Activated T-cell treated with anti-CD3 and anti-CD28 coated beads for 48 hours (primary cell): ENCODE data around the gene KMT2C.
"Not testable (repeated sequence)": the region's sequence is repeated elsewhere in the genome, so short reads cannot be mapped to it uniquely, and the experiment has no call there.

Source experiments
- DNase-seq: peaks from one replicate; pipeline ENCODE4 v3.0.0-alpha.2; 2020; ENCODE audit warnings: low read depth

Gene KMT2C

GRCh38 chr7:152435384-152436110, at the start of gene KMT2C:
TSS of gene KMT2C (minus strand) at chr7:152436003. CDS start at chr7:152435786, 217 bp downstream.
- DNase-seq: peak; percentile 39

DNA sequence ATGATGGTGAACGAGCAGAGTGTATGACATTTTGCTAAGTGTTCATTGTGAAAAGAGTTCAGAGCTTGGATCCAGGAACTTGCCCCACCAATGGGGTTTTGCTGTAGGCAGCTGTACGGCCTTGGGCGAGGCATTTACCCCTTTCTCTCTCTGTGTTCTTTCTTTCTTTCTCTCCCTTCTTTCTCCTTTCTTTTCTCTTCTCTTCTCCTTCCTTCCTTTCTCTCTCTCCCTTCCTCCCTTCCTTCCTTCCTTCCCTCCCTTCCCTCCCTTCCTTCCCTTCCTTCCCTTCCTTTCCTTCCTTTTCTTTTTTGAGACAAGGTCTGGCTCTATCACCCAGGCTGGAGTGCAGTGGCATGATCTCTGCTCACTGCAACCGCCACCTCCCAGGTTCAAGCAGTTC, 45.3 kb upstream of the KMT2C start:
- DNase-seq: no peak

- no peak for DNase-seq
Observed at GRCh38 chr7:152480664-152481063, 44.9 kb upstream of the KMT2C start.

DNA sequence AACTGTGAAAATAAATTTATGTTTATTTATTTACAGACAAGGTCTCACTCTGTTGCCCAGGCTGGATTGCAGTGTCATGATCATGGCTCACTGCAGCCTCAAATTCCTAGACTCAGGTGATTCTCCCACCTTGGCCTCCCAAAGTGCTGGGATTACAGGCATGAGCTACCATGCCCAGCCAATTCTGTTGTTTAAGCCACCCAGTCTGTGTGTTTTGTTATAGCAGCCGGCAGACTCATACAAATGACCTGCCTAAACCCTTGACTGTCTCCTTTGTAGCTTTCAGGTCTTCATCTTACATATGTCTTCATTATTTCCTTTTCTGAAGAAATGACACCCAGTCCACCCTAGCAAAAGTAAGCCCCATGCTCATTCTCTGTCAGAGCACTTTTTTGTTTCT, 43.8 kb upstream of the KMT2C start:
- no peak for DNase-seq

DNA sequence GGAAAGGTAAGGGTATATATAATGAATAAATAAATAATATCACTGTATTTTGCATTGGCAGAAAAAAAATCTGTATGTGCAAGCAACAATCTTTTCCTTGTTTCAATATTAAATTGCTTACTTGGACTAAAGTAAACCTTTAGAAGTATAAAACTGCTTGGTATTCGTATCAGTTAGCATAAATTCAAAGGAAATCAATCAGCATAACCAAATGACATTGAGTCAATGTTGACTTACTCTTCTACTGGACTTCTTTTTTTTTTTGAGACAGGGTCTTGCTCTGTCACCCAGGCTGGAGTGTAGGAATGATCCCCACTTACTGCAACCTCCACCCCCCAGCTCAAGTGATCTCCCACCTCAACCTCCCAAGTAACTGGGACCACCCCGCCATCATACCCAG, 42.3 kb upstream of the KMT2C start:
- DNase-seq: no peak

DNA sequence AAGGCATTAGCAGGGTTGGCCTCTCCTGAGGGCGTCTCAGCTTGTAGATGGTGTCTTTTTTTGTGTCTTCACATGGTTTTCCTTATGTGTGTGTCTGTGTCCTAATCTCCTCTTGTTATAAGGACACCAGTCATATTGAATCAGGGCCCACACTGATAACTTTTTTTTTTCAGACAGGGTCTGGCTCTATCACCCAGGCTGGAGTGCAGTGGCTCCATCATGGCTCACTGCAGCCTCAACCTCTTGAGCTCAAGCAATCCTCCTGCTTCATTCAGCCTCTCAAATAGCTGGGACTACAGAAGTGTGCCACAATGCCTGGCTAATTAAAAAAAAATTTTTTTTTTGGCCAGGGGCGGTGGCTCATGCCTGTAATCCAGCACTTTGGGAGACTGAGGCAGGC, 41.3 kb upstream of the KMT2C start:
- DNase-seq: no peak

DNA sequence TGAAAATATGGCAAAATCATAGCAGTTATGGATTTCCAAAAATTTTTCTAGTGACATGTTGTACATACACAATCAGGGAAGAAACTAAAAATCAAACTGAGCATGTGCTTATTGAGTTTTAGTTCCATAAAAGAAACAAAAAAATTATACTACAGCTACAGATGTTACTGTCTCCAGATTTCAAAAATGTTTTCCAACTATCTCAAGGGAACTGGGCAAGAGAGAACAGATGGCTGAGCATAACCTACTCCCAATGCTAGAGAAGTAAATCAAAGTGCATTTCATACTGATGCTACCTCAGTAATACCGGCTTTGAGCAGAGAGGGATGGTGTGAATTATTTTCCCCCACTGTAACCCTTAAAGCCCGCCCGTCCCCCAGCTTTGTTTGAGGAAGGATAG, 40.7 kb upstream of the KMT2C start:
- DNase-seq: no peak

GRCh38 chr7:152471023-152471620, 35.3 kb upstream of the KMT2C start:
- not testable (repeated sequence) for DNase-seq

DNA sequence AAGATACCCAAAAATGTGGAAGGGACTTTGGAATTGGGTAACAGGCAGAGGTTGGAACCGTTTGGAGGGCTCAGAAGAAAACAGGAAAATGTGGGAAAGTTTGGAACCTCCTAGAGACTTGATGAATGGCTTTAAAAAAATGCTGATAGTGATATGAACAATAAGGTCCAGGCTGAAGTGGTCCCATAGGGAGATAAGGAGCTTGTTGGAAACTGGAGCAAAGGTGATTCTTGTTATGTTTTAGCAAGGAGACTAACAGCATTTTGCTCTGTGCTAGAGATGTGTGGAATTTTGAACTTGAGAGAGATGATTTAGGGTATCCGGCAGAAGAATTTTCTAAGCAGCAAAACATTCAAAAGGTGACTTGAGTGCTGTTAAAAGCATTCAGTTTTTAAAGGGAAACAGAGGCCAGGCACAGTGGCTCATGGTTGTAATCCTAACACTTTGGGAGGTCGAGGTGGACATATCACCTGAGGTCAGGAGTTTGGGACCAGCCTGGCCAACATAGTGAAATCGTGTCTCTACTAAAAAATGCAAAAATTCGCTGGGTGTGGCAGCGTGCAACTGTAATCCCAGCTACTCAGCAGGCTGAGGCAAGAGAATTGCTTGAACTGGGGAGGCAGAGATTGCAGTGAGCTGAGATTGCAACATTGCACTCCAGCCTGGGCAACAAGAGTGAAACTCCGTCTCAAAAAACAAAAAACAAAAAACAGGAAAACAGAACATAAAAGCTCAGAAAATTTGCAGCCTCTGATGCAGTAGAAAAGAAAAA, 34.6 kb upstream of the KMT2C start:
- not testable (repeated sequence) for DNase-seq

- DNase-seq: not testable (repeated sequence)
Observed at GRCh38 chr7:152469576-152469975, 33.8 kb upstream of the KMT2C start.

GRCh38 chr7:152467225-152467624, 31.4 kb upstream of the KMT2C start:
- no peak for DNase-seq

DNA sequence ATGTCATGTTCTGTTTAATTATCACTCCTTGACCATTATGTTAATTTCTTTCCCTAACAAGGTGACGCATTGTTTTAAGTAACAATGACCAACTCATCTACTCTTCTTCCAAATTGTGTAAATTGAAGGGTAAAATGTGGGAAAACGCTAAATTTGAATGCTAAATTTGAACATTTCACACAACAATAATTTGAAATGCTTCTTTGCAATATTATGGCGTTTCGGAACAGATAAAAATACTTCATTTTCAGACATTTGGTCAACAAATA, 29.2 kb upstream of the KMT2C start:
- DNase-seq: no peak

- DNase-seq: peak; percentile 81
Observed at GRCh38 chr7:152464312-152465118, 28.7 kb upstream of the KMT2C start.

- peak; percentile 100 for DNase-seq
Observed at GRCh38 chr7:152463709-152464311, 28.0 kb upstream of the KMT2C start.

- no peak for DNase-seq
Observed at GRCh38 chr7:152462995-152463708, 27.3 kb upstream of the KMT2C start.

DNA sequence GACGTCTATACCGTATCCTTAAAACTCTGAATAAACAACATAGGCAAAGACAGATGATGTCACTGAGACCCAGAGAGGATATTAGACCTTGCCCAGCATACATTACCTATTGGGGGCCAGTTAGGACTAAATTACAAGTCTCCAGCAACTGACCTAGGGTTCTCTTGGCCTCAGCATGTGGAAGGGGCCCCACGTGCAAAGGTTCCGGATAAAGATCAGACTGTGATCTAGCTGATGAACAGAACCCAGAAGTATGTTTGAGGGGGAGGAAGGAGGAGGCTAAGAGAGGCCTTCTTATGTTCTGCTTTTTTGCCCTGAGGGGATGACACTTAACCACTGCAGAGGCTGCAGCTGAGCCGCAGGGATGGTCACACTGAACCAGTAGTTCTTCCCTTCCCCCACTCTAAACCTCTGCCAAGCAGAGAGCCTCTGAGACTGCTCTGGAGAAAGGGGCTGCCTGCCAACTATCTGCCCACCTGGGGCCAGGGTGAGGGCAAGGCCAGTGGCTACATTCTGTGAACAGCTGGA, 24.0 kb upstream of the KMT2C start:
- DNase-seq: no peak

DNA sequence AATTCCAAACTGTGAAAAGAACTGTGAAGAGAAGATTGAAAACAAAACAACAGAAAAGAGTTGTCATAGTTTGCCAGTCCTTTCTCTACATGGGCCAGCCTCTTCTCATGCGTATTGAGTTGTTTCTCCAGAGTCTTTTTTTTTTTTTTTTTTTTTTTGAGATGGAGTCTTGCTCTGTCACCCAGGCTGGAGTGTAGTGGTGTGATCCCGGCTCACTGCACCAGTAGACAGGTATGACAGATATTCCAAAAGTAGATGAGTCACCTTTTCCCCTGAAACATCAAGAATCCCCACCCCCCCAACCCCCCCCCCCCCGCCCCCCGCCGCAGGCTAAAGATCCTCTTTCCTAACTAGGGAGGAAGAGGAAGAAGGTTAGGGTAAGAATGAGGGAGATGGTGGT, 15.6 kb upstream of the KMT2C start:
- DNase-seq: no peak

- DNase-seq: not testable (repeated sequence)
Observed at GRCh38 chr7:152445386-152446008, 9.7 kb upstream of the KMT2C start.

DNA sequence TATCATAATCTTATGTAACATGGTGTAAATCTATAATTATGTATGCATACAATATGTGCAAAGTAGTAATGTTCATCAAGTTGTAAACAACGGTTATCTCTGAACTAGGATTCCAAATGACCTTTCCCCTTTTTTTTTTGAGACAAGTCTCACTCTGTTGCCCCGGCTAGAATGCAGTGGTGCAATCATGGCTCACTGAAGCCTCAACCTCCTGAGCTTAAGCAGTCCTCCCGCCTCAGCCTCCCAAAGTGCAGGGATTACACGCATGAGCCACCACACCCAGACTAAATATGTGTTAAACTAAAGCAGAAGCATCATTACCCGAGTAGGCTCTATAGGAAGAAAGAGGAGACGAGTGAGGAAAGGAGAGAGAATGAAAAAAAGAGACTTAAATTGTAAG, 7.8 kb upstream of the KMT2C start:
- DNase-seq: no peak

DNA sequence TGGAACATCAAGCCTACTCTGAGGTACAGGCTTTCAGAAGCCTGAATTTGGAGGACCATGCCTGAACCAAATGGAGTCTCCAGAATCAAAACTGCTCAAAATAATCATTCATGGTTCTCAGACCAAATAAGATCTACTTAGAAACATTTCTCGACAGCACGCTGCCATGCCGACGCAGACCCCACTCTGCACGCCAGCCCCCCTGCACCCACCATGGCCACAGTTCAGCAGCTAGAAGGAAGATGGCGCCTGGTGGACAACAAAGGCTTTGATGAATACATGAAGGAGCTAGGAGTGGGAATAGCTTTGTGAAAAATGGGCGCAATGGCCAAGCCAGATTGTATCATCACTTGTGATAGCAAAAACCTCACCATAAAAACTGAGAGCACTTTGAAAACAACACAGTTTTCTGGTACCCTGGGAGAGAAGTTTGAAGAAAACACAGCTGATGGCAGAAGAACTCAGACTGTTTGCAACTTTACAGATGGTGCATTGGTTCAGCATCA, 6.6 kb upstream of the KMT2C start:
- DNase-seq: no peak
